ENCODE data around the gene KCNC1.

Gene KCNC1

GRCh38 chr11:17807034-17807433 is 72.5 kb downstream of the KCNC1 start:
- no peak overlapping the region for H3K27ac ChIP-seq (ENCODE audit: low read length)
- no peak overlapping the region for H3K4me3 ChIP-seq (ENCODE audit: low read length)
- no peaks in the 10 kb centered on the region for H3K36me3 ChIP-seq (replicated peaks; ENCODE audit: low read depth, low read length)
- no peaks in the 10 kb centered on the region for H4K20me1 ChIP-seq (ENCODE audit: insufficient read depth, low read length)
- H3K4me1 ChIP-seq (ENCODE audit: low read length) = no peaks in the 10 kb centered on the region
- TF ChIP-seq CTCF (IDR thresholded peaks at IDR 0.05; ENCODE audit: low read depth, low read length) = no peak
- no peak for TF ChIP-seq EZH2phosphoT487 (IDR thresholded peaks at IDR 0.05; ENCODE audit: low read depth)
- H2AFZ ChIP-seq (ENCODE audit: low read depth, low read length) = no peak overlapping the region
- H3K27me3 ChIP-seq (ENCODE audit: low read depth, low read length) = no peaks in the 10 kb centered on the region
- H3K9me3 ChIP-seq (ENCODE audit: insufficient read depth, low read length) = no peaks in the 10 kb centered on the region
- H3K9ac ChIP-seq (ENCODE audit: low read length) = no peak overlapping the region
- no peaks in the 10 kb centered on the region for H3K79me2 ChIP-seq (ENCODE audit: low read length)
- no peak overlapping the region for H3K4me2 ChIP-seq (ENCODE audit: low read length)

- Histone ChIP-seq H3K4me1 (ENCODE audit: low read length) (no peaks in the 10 kb centered on the region), H4K20me1 (ENCODE audit: insufficient read depth, low read length) (no peaks in the 10 kb centered on the region), H3K4me3 (ENCODE audit: low read length) (no peak overlapping the region), H3K36me3 (replicated peaks; ENCODE audit: low read depth, low read length) (no peaks in the 10 kb centered on the region), H3K4me2 (ENCODE audit: low read length) (no peak overlapping the region), H2AFZ (ENCODE audit: low read depth, low read length) (no peak overlapping the region), H3K9ac (ENCODE audit: low read length) (no peak overlapping the region), H3K27me3 (ENCODE audit: low read depth, low read length) (no peaks in the 10 kb centered on the region), H3K79me2 (ENCODE audit: low read length) (no peaks in the 10 kb centered on the region), H3K27ac (ENCODE audit: low read length) (no peak overlapping the region), H3K9me3 (ENCODE audit: insufficient read depth, low read length) (no peaks in the 10 kb centered on the region)
- TF ChIP-seq CTCF (IDR thresholded peaks at IDR 0.05; ENCODE audit: low read depth, low read length) = no peak
- no peak for TF ChIP-seq EZH2phosphoT487 (IDR thresholded peaks at IDR 0.05; ENCODE audit: low read depth)
Observed at GRCh38 chr11:17810041-17810440, 75.5 kb downstream of the KCNC1 start.

- TF ChIP-seq CTCF (IDR thresholded peaks at IDR 0.05; ENCODE audit: low read depth, low read length) (no peak), EZH2phosphoT487 (IDR thresholded peaks at IDR 0.05; ENCODE audit: low read depth) (no peak)
- H3K9me3 ChIP-seq (ENCODE audit: insufficient read depth, low read length) = no peaks in the 10 kb centered on the region
Observed at GRCh38 chr11:17810746-17811145, 76.2 kb downstream of the KCNC1 start.

GRCh38 chr11:17811352-17811751 is 76.8 kb downstream of the KCNC1 start:
- H2AFZ ChIP-seq (ENCODE audit: low read depth, low read length) = no peak overlapping the region
- no peak overlapping the region for H3K4me2 ChIP-seq (ENCODE audit: low read length)
- H3K36me3 ChIP-seq (replicated peaks; ENCODE audit: low read depth, low read length) = no peaks in the 10 kb centered on the region
- H4K20me1 ChIP-seq (ENCODE audit: insufficient read depth, low read length) = no peaks in the 10 kb centered on the region
- no peak for TF ChIP-seq EZH2phosphoT487 (IDR thresholded peaks at IDR 0.05; ENCODE audit: low read depth)
- no peak for TF ChIP-seq CTCF (IDR thresholded peaks at IDR 0.05; ENCODE audit: low read depth, low read length)
- H3K9ac ChIP-seq (ENCODE audit: low read length) = no peak overlapping the region
- no peaks in the 10 kb centered on the region for H3K79me2 ChIP-seq (ENCODE audit: low read length)
- no peak overlapping the region for H3K27ac ChIP-seq (ENCODE audit: low read length)
- no peak overlapping the region for H3K4me3 ChIP-seq (ENCODE audit: low read length)
- no peaks in the 10 kb centered on the region for H3K27me3 ChIP-seq (ENCODE audit: low read depth, low read length)
- no peaks in the 10 kb centered on the region for H3K4me1 ChIP-seq (ENCODE audit: low read length)
- H3K9me3 ChIP-seq (ENCODE audit: insufficient read depth, low read length) = no peaks in the 10 kb centered on the region

More at GRCh38 chr11:17810746-17811145, 76.2 kb downstream of the KCNC1 start:
- H2AFZ ChIP-seq (ENCODE audit: low read depth, low read length) = no peak overlapping the region
- H3K9ac ChIP-seq (ENCODE audit: low read length) = no peak overlapping the region
- H3K4me1 ChIP-seq (ENCODE audit: low read length) = no peaks in the 10 kb centered on the region
- H3K36me3 ChIP-seq (replicated peaks; ENCODE audit: low read depth, low read length) = no peaks in the 10 kb centered on the region
- H3K27ac ChIP-seq (ENCODE audit: low read length) = no peak overlapping the region
- no peaks in the 10 kb centered on the region for H4K20me1 ChIP-seq (ENCODE audit: insufficient read depth, low read length)
- no peaks in the 10 kb centered on the region for H3K79me2 ChIP-seq (ENCODE audit: low read length)
- H3K27me3 ChIP-seq (ENCODE audit: low read depth, low read length) = no peaks in the 10 kb centered on the region
- no peak overlapping the region for H3K4me3 ChIP-seq (ENCODE audit: low read length)
- no peak overlapping the region for H3K4me2 ChIP-seq (ENCODE audit: low read length)
